ENCODE measurements around the gene PNLIPRP2. TPM values are rescaled to one million over a fixed set of nuclear protein-coding genes. Genes with fewer than 3 reads are reported as not detected.

PNLIPRP2 gene
- total and polyA plus RNA-seq, 2 of the 4 experiments (the other 2 are of a cell fraction), result not detected

DNA sequence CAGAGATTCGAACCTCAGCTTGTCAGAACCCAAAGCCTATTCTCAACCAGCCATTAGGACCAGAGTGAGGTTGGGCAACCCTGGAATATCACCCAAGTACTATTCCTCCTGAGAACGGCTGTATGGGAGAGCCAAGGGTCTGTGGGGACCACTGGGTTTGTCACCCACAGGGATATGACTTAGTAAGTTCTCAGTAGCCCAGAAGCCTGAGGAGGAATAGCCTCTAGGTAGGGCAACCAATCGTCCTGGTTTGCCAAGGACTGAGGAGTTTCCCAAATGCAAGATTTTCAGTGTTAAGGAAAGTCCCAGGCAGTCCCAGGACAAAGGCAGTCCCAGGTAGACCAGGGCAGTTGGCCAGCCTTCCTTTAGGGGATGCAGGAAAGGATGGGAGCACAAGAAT, 46.7 kb downstream of the PNLIPRP2 start:
- Histone ChIP-seq H3K9me3 (ENCODE audit: control insufficient read depth, insufficient read depth, low read length) (peaks cover 2% of the 10 kb centered on the region; the same call in 1 of the 2 replicates), H2AK9ac (replicated peaks; ENCODE audit: low read depth, low read length, poor library complexity) (no peak overlapping the region), H3K27me3 (ENCODE audit: control insufficient read depth, insufficient read depth, low read length) (no peaks in the 10 kb centered on the region), H3K79me1 (ENCODE audit: low read depth in 1 of 2, low read length in 2 of 2) (no peaks in the 10 kb centered on the region), H2AK5ac (ENCODE audit: low read depth, low read length) (no peak overlapping the region), H3K4ac (ENCODE audit: low read depth, low read length) (no peak overlapping the region), H2BK15ac (ENCODE audit: low read depth, low read length) (no peak overlapping the region), H3K27ac (ENCODE audit: insufficient read depth, low read length) (no peak overlapping the region), H4K8ac (ENCODE audit: low read depth in 2 of 2, low read length in 2 of 2) (no peak overlapping the region), H4K5ac (ENCODE audit: low read depth, low read length) (no peak overlapping the region), H3K18ac (ENCODE audit: low read depth, low read length) (no peak overlapping the region), H3K9me1 (ENCODE audit: insufficient read depth, low read length) (peaks cover 7% of the 10 kb centered on the region), H3K14ac (replicated peaks; ENCODE audit: low read depth, low read length) (no peak overlapping the region), H2BK120ac (ENCODE audit: low read depth, low read length) (no peak overlapping the region), H2BK20ac (ENCODE audit: low read depth, low read length) (no peak overlapping the region), H3K4me2 (ENCODE audit: low read depth, low read length) (no peak overlapping the region), H4K20me1 (ENCODE audit: insufficient read depth, low read length) (no peaks in the 10 kb centered on the region), H3K4me1 (ENCODE audit: control insufficient read depth, insufficient read depth, low read length) (peaks cover 8% of the 10 kb centered on the region), H4K91ac (ENCODE audit: insufficient read depth, low read depth, low read length) (no peak overlapping the region), H2BK5ac (ENCODE audit: low read depth, low read length, poor library complexity, severe bottlenecking) (no peak overlapping the region), H3K23ac (ENCODE audit: low read depth, low read length) (no peak overlapping the region), H3K56ac (ENCODE audit: extremely low read depth, insufficient read depth, low read length) (no peak overlapping the region), H3K4me3 (ENCODE audit: insufficient read depth, low read depth, low read length) (no peak overlapping the region), H3K9ac (ENCODE audit: low read depth, low read length) (no peak overlapping the region), H2AFZ (replicated peaks; ENCODE audit: low read length, poor library complexity) (no peak overlapping the region), H3K36me3 (ENCODE audit: control insufficient read depth, insufficient read depth, low read length) (no peaks in the 10 kb centered on the region)
- BruUV-seq (replicated peaks), result no TSS peak
- in situ Hi-C loops (cut with MboI; ENCODE audit: low sequenced_read_pairs) (no loop called here), dilution Hi-C loops (cut with HindIII; ENCODE audit: low sequenced_read_pairs, unreplicated experiment) (no loop called here), intact Hi-C loops (cut with micrococcal nuclease) (no loop called here)
- ChIA-PET CTCF (no interaction called here), POLR2A (ENCODE audit: unreplicated experiment) (no interaction called here)
- no CpG with 5 or more reads among the region's 3 CpGs for WGBS, 2 experiments (ENCODE audit: extremely low coverage in 2 of 2, insufficient read length in 1 of 2)
- no peak for ATAC-seq (ENCODE audit: low read depth)
- DNase-seq, result no peak
- TF ChIP-seq MAZ (IDR thresholded peaks at IDR 0.05; ENCODE audit: borderline replicate concordance, low read depth, low read length), result no peak
- TF ChIP-seq BHLHE40 (IDR thresholded peaks at IDR 0.05; ENCODE audit: low read depth, low read length), result no peak
- TF ChIP-seq RCOR1 (IDR thresholded peaks at IDR 0.05; ENCODE audit: insufficient replicate concordance, low read length), result no peak
- no peak for TF ChIP-seq FOS (IDR thresholded peaks at IDR 0.05; ENCODE audit: low read depth, low read length)
- TF ChIP-seq, protein P1, sequence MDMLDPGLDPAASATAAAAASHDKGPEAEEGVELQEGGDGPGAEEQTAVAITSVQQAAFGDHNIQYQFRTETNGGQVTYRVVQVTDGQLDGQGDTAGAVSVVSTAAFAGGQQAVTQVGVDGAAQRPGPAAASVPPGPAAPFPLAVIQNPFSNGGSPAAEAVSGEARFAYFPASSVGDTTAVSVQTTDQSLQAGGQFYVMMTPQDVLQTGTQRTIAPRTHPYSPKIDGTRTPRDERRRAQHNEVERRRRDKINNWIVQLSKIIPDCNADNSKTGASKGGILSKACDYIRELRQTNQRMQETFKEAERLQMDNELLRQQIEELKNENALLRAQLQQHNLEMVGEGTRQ (IDR thresholded peaks at IDR 0.05; ENCODE audit: low read depth, low read length), result no peak
- TF ChIP-seq MAFK (IDR thresholded peaks at IDR 0.05; ENCODE audit: low read depth, low read length), result no peak
- no peak for TF ChIP-seq SMC3 (IDR thresholded peaks at IDR 0.05; ENCODE audit: low read depth, low read length)
- TF ChIP-seq, protein P2, sequence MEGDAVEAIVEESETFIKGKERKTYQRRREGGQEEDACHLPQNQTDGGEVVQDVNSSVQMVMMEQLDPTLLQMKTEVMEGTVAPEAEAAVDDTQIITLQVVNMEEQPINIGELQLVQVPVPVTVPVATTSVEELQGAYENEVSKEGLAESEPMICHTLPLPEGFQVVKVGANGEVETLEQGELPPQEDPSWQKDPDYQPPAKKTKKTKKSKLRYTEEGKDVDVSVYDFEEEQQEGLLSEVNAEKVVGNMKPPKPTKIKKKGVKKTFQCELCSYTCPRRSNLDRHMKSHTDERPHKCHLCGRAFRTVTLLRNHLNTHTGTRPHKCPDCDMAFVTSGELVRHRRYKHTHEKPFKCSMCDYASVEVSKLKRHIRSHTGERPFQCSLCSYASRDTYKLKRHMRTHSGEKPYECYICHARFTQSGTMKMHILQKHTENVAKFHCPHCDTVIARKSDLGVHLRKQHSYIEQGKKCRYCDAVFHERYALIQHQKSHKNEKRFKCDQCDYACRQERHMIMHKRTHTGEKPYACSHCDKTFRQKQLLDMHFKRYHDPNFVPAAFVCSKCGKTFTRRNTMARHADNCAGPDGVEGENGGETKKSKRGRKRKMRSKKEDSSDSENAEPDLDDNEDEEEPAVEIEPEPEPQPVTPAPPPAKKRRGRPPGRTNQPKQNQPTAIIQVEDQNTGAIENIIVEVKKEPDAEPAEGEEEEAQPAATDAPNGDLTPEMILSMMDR (conservative IDR thresholded peaks at IDR 0.05; ENCODE audit: low read depth, low read length), result no peak
- TF ChIP-seq RFX5 (IDR thresholded peaks at IDR 0.05; ENCODE audit: low read depth, low read length), result no peak
- no peak for TF ChIP-seq MXI1 (IDR thresholded peaks at IDR 0.05; ENCODE audit: borderline replicate concordance, low read depth, low read length)
- no peak for TF ChIP-seq NFE2L2 (IDR thresholded peaks at IDR 0.05; ENCODE audit: low read depth, low read length)

All from IMR-90 (cell line).